Activated naive CD4-positive, alpha-beta T cell treated with anti-CD3 and anti-CD28 coated beads, Interleukin-2, amount 10 ng/mL, durations not matched to agents 7 days and 5 days (primary cell): ENCODE measurements around the gene PPP2R1B.
A peak's percentile ranks its signal among the peaks of the same experiment; 100 is the strongest.

Experiments
- CTCF ChIA-PET: fragments of 350-600 bp; sonication (Branson Sonifier 250); formaldehyde crosslinking; loops from one replicate; lab custom pipeline; 2021; ENCODE audit warnings: antibody characterized with exemption; lab: Charles Lee
- DNase-seq: peaks from one replicate; pipeline ENCODE4 v3.0.0-alpha.2; 2020
- H3K27ac Mint-ChIP-seq: one replicate; pipeline ENCODE4 v1.8.0; 2021; ENCODE audit warnings: mild to moderate bottlenecking, moderate library complexity, mixed read lengths
- H3K27me3 Mint-ChIP-seq: one replicate; pipeline ENCODE4 v1.8.0; 2021; ENCODE audit warnings: mild to moderate bottlenecking, mixed read lengths
- H3K36me3 Mint-ChIP-seq: one replicate; pipeline ENCODE4 v1.8.0; 2021; ENCODE audit warnings: mixed read lengths
- H3K4me1 Mint-ChIP-seq: one replicate; pipeline ENCODE4 v1.8.0; 2021; ENCODE audit warnings: mixed read lengths
- H3K4me3 Mint-ChIP-seq: one replicate; pipeline ENCODE4 v1.8.0; 2021; ENCODE audit warnings: mild to moderate bottlenecking, moderate library complexity, mixed read lengths
- H3K9me3 Mint-ChIP-seq: one replicate; pipeline ENCODE4 v1.8.0; 2021; ENCODE audit warnings: mixed read lengths

PPP2R1B gene

DNA sequence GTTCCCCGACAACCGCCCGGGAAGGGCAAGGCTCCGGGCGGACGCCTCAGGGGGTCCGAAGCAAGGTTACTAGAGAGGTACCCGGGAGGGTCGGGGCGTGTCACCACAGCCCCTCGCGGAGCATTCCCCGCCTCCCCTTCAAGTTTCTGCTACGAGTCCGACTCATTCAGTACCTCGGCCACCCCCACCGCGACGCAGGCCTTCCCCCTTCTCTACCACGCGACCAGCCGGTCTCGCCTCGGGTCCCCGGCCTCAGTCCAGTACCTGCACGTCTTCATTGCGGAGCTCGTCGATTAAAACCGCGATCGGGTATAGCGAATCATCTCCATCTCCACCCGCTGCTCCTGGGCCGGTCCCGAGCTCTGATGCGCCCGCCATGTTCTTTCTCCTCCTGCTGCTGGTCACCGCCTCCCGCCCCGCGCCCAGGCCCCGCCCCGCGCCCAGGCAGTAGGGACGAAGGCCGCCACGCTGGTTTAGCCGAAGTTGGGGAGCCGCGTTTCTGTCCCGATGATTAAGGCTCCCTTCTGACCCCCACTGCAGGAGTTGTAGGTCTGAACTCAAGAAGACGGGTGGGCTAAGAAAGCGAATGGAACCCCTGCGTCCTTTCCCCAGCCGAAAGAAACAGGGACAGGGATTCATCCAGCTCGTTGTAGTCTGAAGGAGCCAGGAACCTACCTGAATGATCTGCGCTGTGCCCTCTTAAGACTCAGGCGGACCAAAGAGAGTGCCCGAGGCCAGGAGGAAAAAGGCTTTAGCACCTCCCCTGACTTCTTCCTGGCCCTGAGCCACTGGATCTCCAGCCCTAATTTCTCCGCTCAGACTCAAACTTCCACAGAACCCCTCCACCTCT lies at the start of gene PPP2R1B:
Gene PPP2R1B (minus strand): TSS at position 406 of the 850 bp plus-strand sequence. CDS start 28 bp downstream, at position 378.
- Mint-ChIP-seq H3K36me3 (peaks cover 36% of the 10 kb centered on the region), H3K9me3 (no peaks in the 10 kb centered on the region), H3K4me3 (peak within 1 kb of the TSS; percentile 94), H3K4me1 (peaks cover 39% of the 10 kb centered on the region), H3K27ac (peak within 1 kb of the TSS; percentile 95), H3K27me3 (no peaks in the 10 kb centered on the region)
- DNase-seq: peak; percentile 83
- CTCF ChIA-PET: interaction anchor here (0.6 to 3.6 kb wide), 7 partner anchors 11 to 241 kb away, joined by 3 to 32 read pairs (median 3); no protein-coding TSS in a partner anchor

DNA sequence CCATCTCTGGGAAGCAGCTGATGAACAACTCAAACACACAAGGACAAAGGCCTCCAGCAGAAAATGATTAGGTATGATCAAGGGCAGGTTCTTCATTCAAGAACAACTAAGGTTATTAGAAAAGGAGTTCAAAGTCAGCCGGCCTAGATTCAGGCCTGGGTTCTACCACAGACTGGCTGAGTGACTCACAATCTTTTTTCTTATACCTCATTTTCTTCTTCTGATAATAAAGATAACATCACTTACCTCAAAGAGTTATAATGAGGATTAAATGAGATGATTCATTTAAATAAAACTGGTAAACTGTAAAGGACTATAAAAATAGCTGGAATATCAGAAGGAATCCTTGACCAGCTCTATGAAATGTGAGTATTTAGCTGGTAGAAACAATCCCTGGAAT lies 49.3 kb upstream of the PPP2R1B start:
- no peak overlapping the region for H3K4me3 Mint-ChIP-seq
- DNase-seq: no peak
- no peaks in the 10 kb centered on the region for H3K27me3 Mint-ChIP-seq
- H3K9me3 Mint-ChIP-seq: no peaks in the 10 kb centered on the region
- H3K27ac Mint-ChIP-seq: no peak overlapping the region
- peaks cover 12% of the 10 kb centered on the region for H3K36me3 Mint-ChIP-seq
- CTCF ChIA-PET: no interaction called here
- H3K4me1 Mint-ChIP-seq: no peaks in the 10 kb centered on the region

GRCh38 chr11:111814557-111815320 lies 48.5 kb upstream of the PPP2R1B start:
- H3K27ac Mint-ChIP-seq: no peak overlapping the region
- no peaks in the 10 kb centered on the region for H3K4me1 Mint-ChIP-seq
- DNase-seq: no peak
- H3K27me3 Mint-ChIP-seq: no peaks in the 10 kb centered on the region
- H3K9me3 Mint-ChIP-seq: no peaks in the 10 kb centered on the region
- no peak overlapping the region for H3K4me3 Mint-ChIP-seq
- H3K36me3 Mint-ChIP-seq: peaks cover 12% of the 10 kb centered on the region
- CTCF ChIA-PET: no interaction called here

GRCh38 chr11:111814106-111814505 lies 47.9 kb upstream of the PPP2R1B start:
- Mint-ChIP-seq H3K27ac (no peak overlapping the region), H3K27me3 (no peaks in the 10 kb centered on the region), H3K4me3 (no peak overlapping the region), H3K4me1 (no peaks in the 10 kb centered on the region), H3K36me3 (peaks cover 12% of the 10 kb centered on the region), H3K9me3 (no peaks in the 10 kb centered on the region)
- DNase-seq: no peak
- CTCF ChIA-PET: interaction anchor here (0.6 kb wide), 1 partner anchor 300 kb away, joined by 4 read pairs; no protein-coding TSS in a partner anchor

DNA sequence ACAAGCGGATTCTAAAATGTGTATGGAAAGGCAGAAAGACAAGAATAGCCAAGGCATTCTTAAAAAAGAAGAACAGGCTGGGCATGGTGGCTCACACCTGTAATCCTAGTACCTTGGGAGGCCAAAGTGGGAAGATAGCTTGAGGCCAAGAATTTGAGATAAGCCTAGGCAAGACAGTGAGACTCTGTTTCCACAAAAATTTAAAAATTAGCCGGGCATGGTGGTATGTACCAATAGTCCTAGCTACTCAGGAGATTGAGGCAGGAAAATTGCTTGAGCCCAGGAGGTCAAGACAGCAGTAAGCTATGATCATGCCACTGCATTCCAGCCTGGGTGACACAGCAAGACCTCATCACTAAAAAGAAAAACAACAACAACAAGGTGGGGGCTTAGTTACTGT lies 46.0 kb upstream of the PPP2R1B start:
- CTCF ChIA-PET: interaction anchor here (0.8 kb wide), 1 partner anchor 511 kb away, joined by 3 read pairs; no protein-coding TSS in a partner anchor
- no peaks in the 10 kb centered on the region for H3K4me1 Mint-ChIP-seq
- H3K9me3 Mint-ChIP-seq: no peaks in the 10 kb centered on the region
- DNase-seq: no peak
- H3K4me3 Mint-ChIP-seq: no peak overlapping the region
- H3K27ac Mint-ChIP-seq: no peak overlapping the region
- no peaks in the 10 kb centered on the region for H3K27me3 Mint-ChIP-seq
- peaks cover 21% of the 10 kb centered on the region for H3K36me3 Mint-ChIP-seq

DNA sequence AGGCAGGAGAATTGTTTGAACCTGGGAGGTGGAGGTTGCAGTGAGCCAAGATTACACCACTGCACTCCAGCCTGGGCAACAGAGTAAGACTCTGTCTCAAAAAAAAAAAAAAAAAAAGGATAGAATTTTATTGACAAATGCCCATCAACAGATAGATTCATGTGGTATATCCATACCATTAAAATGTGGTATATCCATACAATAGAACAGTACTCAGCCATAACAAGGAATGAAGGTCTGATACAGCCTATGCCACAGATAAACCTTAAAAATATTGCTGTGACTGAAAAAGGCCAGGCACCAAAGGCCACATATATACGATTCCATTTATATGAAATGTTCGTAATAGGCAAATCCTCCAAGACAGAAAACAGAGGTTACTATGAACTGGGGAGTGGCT lies 45.3 kb upstream of the PPP2R1B start:
- H3K27me3 Mint-ChIP-seq: no peaks in the 10 kb centered on the region
- CTCF ChIA-PET: no interaction called here
- H3K27ac Mint-ChIP-seq: no peak overlapping the region
- H3K36me3 Mint-ChIP-seq: peaks cover 17% of the 10 kb centered on the region
- H3K4me1 Mint-ChIP-seq: no peaks in the 10 kb centered on the region
- DNase-seq: no peak
- no peak overlapping the region for H3K4me3 Mint-ChIP-seq
- no peaks in the 10 kb centered on the region for H3K9me3 Mint-ChIP-seq

DNA sequence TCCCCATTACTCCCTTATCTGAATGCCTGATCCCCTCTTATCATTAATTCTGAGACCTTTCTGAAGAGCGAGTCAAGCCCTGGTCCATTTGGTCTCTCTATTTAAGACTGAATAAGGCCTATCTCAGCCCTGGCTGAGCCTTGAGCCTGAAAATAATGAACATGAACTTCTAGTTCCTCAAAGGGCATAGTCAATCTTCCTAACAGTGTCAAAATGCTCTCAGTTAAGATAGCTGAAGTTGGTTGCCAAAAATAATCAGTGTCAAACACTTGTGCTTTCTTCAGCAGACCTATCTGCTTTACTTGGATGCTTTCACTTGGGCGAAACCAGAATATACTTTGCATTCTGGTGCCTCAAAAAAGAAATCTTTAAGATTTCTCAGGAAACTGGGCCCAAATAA lies 42.6 kb upstream of the PPP2R1B start:
- CTCF ChIA-PET: no interaction called here
- no peak overlapping the region for H3K27ac Mint-ChIP-seq
- peaks cover 28% of the 10 kb centered on the region for H3K36me3 Mint-ChIP-seq
- DNase-seq: no peak
- no peaks in the 10 kb centered on the region for H3K9me3 Mint-ChIP-seq
- H3K4me3 Mint-ChIP-seq: no peak overlapping the region
- no peaks in the 10 kb centered on the region for H3K4me1 Mint-ChIP-seq
- no peaks in the 10 kb centered on the region for H3K27me3 Mint-ChIP-seq

DNA sequence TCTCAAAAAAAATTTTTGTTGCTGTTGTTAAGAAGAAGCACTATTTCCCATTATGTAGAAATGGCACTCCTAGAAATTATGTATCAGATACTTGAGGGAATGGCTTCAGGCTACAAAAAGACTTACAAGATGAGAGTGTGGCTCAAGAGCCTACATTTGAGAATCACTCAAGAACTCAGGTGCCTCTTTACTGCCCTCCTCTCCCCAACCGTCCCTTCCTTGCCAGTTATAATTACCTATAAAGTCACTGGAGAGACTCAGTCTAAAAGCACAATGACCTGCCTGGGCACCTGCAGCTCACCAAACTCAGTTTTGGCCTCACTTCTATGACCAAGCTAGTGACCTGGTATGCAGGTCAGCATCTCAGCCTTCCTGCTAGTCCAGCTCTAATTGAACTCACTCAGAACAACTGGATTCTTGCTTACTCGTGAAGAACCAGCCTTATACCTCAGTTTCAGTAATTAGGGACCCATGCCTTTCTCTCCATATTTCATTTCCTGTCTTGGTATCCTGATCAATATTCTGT lies 41.9 kb upstream of the PPP2R1B start:
- no peak overlapping the region for H3K27ac Mint-ChIP-seq
- no peaks in the 10 kb centered on the region for H3K9me3 Mint-ChIP-seq
- no peaks in the 10 kb centered on the region for H3K27me3 Mint-ChIP-seq
- CTCF ChIA-PET: no interaction called here
- no peak overlapping the region for H3K4me3 Mint-ChIP-seq
- H3K36me3 Mint-ChIP-seq: peaks cover 28% of the 10 kb centered on the region
- DNase-seq: no peak
- no peaks in the 10 kb centered on the region for H3K4me1 Mint-ChIP-seq

DNA sequence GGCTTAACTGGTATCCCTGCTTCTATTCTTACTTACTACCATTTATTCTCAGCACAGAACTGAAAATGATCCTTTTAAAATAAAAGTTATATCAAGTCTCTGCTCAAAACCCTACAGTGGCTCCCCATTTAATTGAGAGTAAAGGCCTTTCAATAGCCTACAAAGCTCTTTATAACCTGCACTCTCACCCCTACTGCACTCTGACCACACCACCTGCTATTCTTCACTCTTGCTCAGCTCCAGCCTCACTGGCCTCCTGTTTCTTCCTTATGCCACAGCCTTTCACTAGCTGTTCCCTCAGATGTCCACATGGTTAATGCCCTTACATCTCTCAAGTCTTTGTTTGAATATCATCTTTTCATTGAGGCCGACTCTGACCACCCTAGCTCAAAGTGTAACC lies 40.9 kb upstream of the PPP2R1B start:
- no peak overlapping the region for H3K4me3 Mint-ChIP-seq
- H3K4me1 Mint-ChIP-seq: no peaks in the 10 kb centered on the region
- no peak overlapping the region for H3K27ac Mint-ChIP-seq
- CTCF ChIA-PET: interaction anchor here (0.6 kb wide), 1 partner anchor 103 kb away, joined by 3 read pairs; no protein-coding TSS in a partner anchor
- H3K36me3 Mint-ChIP-seq: peaks cover 28% of the 10 kb centered on the region
- no peaks in the 10 kb centered on the region for H3K9me3 Mint-ChIP-seq
- no peaks in the 10 kb centered on the region for H3K27me3 Mint-ChIP-seq
- DNase-seq: no peak

DNA sequence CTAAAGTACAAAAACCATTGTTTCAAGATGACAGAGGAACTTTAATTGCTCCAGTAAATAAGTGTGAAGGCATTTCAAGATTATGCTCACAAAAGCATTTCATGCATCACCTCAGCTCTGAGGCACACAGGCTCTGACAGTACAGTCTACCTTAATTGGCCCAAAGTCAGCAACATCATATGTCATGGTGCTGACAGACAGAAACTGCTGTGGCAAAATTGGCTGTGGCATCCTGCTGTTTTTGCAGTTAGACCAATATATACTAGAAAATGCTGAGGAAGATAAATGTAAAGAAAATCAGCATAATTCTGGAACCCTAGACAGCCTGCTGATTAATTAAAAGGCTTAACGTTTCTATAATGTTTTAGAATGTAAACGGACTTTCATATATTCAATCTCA lies 34.9 kb upstream of the PPP2R1B start:
- no peaks in the 10 kb centered on the region for H3K27me3 Mint-ChIP-seq
- H3K4me1 Mint-ChIP-seq: peaks cover 10% of the 10 kb centered on the region
- H3K4me3 Mint-ChIP-seq: no peak overlapping the region
- DNase-seq: no peak
- H3K27ac Mint-ChIP-seq: no peak overlapping the region
- H3K36me3 Mint-ChIP-seq: peaks cover 43% of the 10 kb centered on the region
- CTCF ChIA-PET: no interaction called here
- peaks cover 2% of the 10 kb centered on the region for H3K9me3 Mint-ChIP-seq

DNA sequence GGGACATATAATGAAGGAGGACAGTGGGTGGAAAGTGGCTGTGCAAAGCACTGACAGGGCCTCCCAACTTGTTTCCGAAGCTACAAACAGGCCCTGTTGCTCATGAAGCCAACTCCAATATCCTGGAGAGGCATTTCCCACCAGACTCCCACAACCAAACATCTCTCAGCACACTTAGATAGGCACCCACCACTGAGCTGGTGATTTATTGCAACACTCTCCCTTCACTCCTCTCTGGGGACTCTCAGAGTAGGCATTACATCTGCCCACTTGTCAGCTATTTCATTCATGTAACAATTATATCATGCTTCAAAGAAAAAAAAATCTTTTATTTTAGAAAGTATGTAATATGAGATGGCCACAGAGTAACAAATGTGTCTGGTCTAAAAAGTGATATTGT lies 32.1 kb upstream of the PPP2R1B start:
- peaks cover 10% of the 10 kb centered on the region for H3K4me1 Mint-ChIP-seq
- DNase-seq: no peak
- no peak overlapping the region for H3K27ac Mint-ChIP-seq
- peaks cover 42% of the 10 kb centered on the region for H3K36me3 Mint-ChIP-seq
- CTCF ChIA-PET: no interaction called here
- no peaks in the 10 kb centered on the region for H3K27me3 Mint-ChIP-seq
- H3K4me3 Mint-ChIP-seq: no peak overlapping the region
- peaks cover 2% of the 10 kb centered on the region for H3K9me3 Mint-ChIP-seq

DNA sequence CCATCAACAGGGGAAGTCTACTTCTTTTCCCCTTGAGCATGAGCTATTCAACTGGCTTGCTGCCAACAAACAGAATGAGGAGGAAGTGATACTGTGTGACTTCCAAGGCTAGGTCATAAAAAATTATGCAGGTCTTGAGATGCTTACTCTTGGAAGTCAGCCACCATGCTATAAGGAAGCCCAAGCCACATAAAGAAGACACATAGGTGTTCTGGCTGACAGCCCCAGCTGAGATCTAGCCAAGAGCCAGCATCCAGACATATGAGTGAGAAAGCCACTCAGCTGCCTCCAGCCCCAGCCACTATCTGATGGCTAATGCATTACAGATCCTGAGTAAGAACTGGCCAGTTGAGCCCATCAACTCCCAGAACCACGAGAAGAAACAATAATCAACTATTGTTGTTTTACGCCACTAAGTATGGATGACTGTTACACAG lies 31.0 kb upstream of the PPP2R1B start:
- CTCF ChIA-PET: interaction anchor here (0.6 kb wide), 1 partner anchor 9 kb away, joined by 3 read pairs; no protein-coding TSS in a partner anchor
- H3K4me1 Mint-ChIP-seq: peaks cover 10% of the 10 kb centered on the region
- no peaks in the 10 kb centered on the region for H3K27me3 Mint-ChIP-seq
- H3K9me3 Mint-ChIP-seq: peaks cover 2% of the 10 kb centered on the region
- H3K27ac Mint-ChIP-seq: no peak overlapping the region
- no peak for DNase-seq
- H3K4me3 Mint-ChIP-seq: no peak overlapping the region
- peaks cover 38% of the 10 kb centered on the region for H3K36me3 Mint-ChIP-seq

GRCh38 chr11:111796696-111797095 lies 30.5 kb upstream of the PPP2R1B start:
- CTCF ChIA-PET: interaction anchor here (0.6 kb wide), 1 partner anchor 9 kb away, joined by 3 read pairs; no protein-coding TSS in a partner anchor
- Mint-ChIP-seq H3K4me1 (peaks cover 10% of the 10 kb centered on the region), H3K4me3 (no peak overlapping the region), H3K36me3 (peaks cover 35% of the 10 kb centered on the region), H3K27me3 (no peaks in the 10 kb centered on the region), H3K27ac (no peak overlapping the region), H3K9me3 (peaks cover 2% of the 10 kb centered on the region)
- DNase-seq: no peak

DNA sequence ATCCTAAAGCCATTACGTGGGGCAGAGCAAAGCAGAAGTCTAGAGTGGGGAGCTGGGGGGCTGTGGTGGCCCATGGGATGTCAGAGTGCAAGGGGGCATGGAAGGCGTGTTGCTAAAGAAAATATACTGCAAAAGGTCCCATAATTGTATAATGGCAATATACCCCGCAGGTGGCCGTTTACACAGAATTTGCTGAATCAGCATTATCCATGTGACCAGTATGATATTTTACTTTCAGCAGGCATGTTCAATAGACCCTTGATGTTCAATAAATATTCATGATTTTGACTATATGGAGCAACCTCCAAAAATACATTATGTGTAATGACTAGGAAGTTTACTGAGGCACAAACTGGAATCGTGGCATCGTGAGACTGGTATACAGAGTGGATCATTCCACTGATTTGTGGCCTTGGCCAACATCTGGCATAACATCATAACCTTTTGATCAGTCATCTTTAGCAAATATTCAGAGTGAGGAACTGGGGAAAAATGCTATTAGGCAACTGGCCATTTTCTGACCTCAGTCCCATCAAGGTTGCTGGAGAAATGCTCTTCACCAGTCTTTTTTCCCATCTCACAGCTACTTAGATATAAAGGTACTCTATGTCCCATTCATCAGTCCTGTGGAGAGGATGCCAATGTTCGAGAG lies 29.3 kb upstream of the PPP2R1B start:
- H3K27me3 Mint-ChIP-seq: no peaks in the 10 kb centered on the region

More for the DNA sequence above, 29.3 kb upstream of the PPP2R1B start:
- peaks cover 2% of the 10 kb centered on the region for H3K9me3 Mint-ChIP-seq
- H3K4me1 Mint-ChIP-seq: peaks cover 10% of the 10 kb centered on the region
- no peak overlapping the region for H3K4me3 Mint-ChIP-seq
- peaks cover 34% of the 10 kb centered on the region for H3K36me3 Mint-ChIP-seq
- no peak for DNase-seq
- CTCF ChIA-PET: no interaction called here
- H3K27ac Mint-ChIP-seq: no peak overlapping the region
